B cell (primary cell): ENCODE measurements around the gene PRDM11. TPM values are rescaled to one million over a fixed set of nuclear protein-coding genes. Genes with fewer than 3 reads are reported as not detected.

Source experiments
- ATAC-seq: fragments of 200-7000 bp; cut with Tn5 transposase; one replicate; pipeline ENCODE4 v1.10.0; 2021; ENCODE audit warnings: low read depth, mild to moderate bottlenecking, moderate number of reproducible peaks, moderate library complexity
- CTCF ChIA-PET: fragments of 350-600 bp; sonication (Branson Sonifier 250); formaldehyde crosslinking; loops from one replicate; lab custom pipeline; 2021; ENCODE audit warnings: antibody characterized with exemption, inconsistent platforms; lab: Charles Lee
- POLR2A ChIA-PET: fragments of 350-600 bp; sonication (Branson Sonifier 250); formaldehyde crosslinking; loops from one replicate; lab custom pipeline; 2021; ENCODE audit warnings: antibody characterized with exemption; lab: Charles Lee
- DNase-seq: peaks from one replicate; pipeline ENCODE4 v3.0.0; 2013
- H2AFZ ChIP-seq: 2 replicates; pipeline ENCODE4 v1.6.1; 2012; ENCODE audit warnings: mild to moderate bottlenecking, low read depth, low read length; ENCODE audit not compliant: insufficient read depth, poor library complexity, severe bottlenecking
- H3K27ac ChIP-seq, 2 donors: 1 replicate in 1 of 2; 2 replicates in 1 of 2; pipeline ENCODE4 v1.5.1; 2012 to 2013; ENCODE audit warnings: low read length in 2 of 2, mild to moderate bottlenecking in 2 of 2, moderate library complexity in 1 of 2
- H3K27me3 ChIP-seq, 4 experiments: fragments of 200-600 bp in 1 of 4; sonication (generic) in 1 of 4; replicated peaks in 1 of 4; 1 replicate in 2 of 4; 2 replicates in 2 of 4; pipeline versions ENCODE4 v1.6.1 to v1.7.0; 2013 to 2016; ENCODE audit warnings: low read length in 3 of 4, mild to moderate bottlenecking in 2 of 4, mixed read lengths in 1 of 4, moderate library complexity in 1 of 4; ENCODE audit not compliant: insufficient read depth in 4 of 4, control insufficient read depth in 3 of 4; ENCODE audit errors: control extremely low read depth in 1 of 4
- H3K36me3 ChIP-seq, 2 experiments: replicated peaks in 1 of 2; 1 replicate in 1 of 2; 2 replicates in 1 of 2; pipeline versions ENCODE4 v1.6.1 to v1.7.1; 2013; ENCODE audit warnings: low read length in 1 of 2; ENCODE audit not compliant: insufficient read depth in 2 of 2, control insufficient read depth in 1 of 2; ENCODE audit errors: control extremely low read depth in 1 of 2, extremely low read depth in 1 of 2
- H3K4me1 ChIP-seq, 2 donors: fragments of 200-600 bp in 1 of 2; sonication (generic) in 1 of 2; 1 replicate in 1 of 2; 2 replicates in 1 of 2; pipeline versions ENCODE4 v1.5.1 to v1.6.1; 2013 to 2017; ENCODE audit warnings: low read length in 2 of 2; ENCODE audit not compliant: control insufficient read depth in 2 of 2, insufficient read depth in 2 of 2
- H3K4me2 ChIP-seq: replicated peaks from 2 replicates; pipeline ENCODE3; 2012; ENCODE audit warnings: mild to moderate bottlenecking, low read depth, low read length; ENCODE audit not compliant: poor library complexity, severe bottlenecking
- H3K4me3 ChIP-seq, 5 experiments: fragments of 200-600 bp in 1 of 5; sonication (generic) in 1 of 5; 1 replicate in 3 of 5; 2 replicates in 2 of 5; pipeline versions ENCODE4 v1.5.1 to v1.7.0; 2011 to 2016; ENCODE audit warnings: low read length in 4 of 5, mild to moderate bottlenecking in 4 of 5, low read depth in 2 of 5, control low read depth in 1 of 5, moderate library complexity in 1 of 5; ENCODE audit not compliant: insufficient read depth in 1 of 5; ENCODE audit errors: control extremely low read depth in 1 of 5, extremely low read depth in 1 of 5
- H3K79me2 ChIP-seq: fragments of 200-600 bp; sonication (generic); one replicate; pipeline ENCODE4 v1.6.0; 2016; ENCODE audit warnings: low read length; ENCODE audit not compliant: control insufficient read depth, insufficient read depth
- H3K9ac ChIP-seq: fragments of 200-600 bp; sonication (generic); 2 replicates; pipeline ENCODE4 v1.6.1; 2017; ENCODE audit warnings: mild to moderate bottlenecking, low read length, moderate library complexity
- H3K9me3 ChIP-seq, 3 donors: one replicate each; pipeline versions ENCODE4 v1.6.1 to v1.7.1; 2013; ENCODE audit warnings: low read length in 2 of 3; ENCODE audit not compliant: control insufficient read depth in 2 of 3, insufficient read depth in 1 of 3; ENCODE audit errors: control extremely low read depth in 1 of 3
- H4K20me1 ChIP-seq: 2 replicates; pipeline ENCODE4 v1.6.0; 2012; ENCODE audit warnings: mild to moderate bottlenecking, low read length; ENCODE audit not compliant: insufficient read depth, control insufficient read depth, poor library complexity, severe bottlenecking
- H3K27ac Mint-ChIP-seq: one replicate; pipeline ENCODE4 v1.8.0; 2021; ENCODE audit warnings: mixed read lengths
- H3K27me3 Mint-ChIP-seq: one replicate; pipeline ENCODE4 v1.8.0; 2021; ENCODE audit warnings: mixed read lengths
- H3K4me1 Mint-ChIP-seq: one replicate; pipeline ENCODE4 v1.8.0; 2021; ENCODE audit warnings: mixed read lengths
- H3K4me3 Mint-ChIP-seq: one replicate; pipeline ENCODE4 v1.8.0; 2021; ENCODE audit warnings: mixed read lengths
- H3K9me3 Mint-ChIP-seq: one replicate; pipeline ENCODE4 v1.8.0; 2022; ENCODE audit warnings: mixed read lengths; ENCODE audit not compliant: insufficient read depth
- EZH2 ChIP-seq: IDR thresholded peaks from 2 replicates; pipeline ENCODE4 v1.6.1; 2012; ENCODE audit warnings: borderline replicate concordance, low read depth, mild to moderate bottlenecking, moderate library complexity, low read length; ENCODE audit not compliant: insufficient read depth, poor library complexity, severe bottlenecking
- WGBS: methylation state at CpG from one replicate; pipeline ENCODE4 v1.1.5; 2013; ENCODE audit warnings: missing lambda C conversion rate; ENCODE audit not compliant: insufficient coverage; 5-methylcytosine and 5-hydroxymethylcytosine counted together
- intact Hi-C: fragments of 100-400 bp; cut with micrococcal nuclease; formaldehyde crosslinking; loops from one replicate; pipeline ENCODE4 v1.10.0; 2022
- polyA plus RNA-seq: library from polyadenylated mRNA; depleted of rRNA; stranded (reverse); fragments of >200 nt; gene quantifications from 2 replicates; pipeline ENCODE4 v1.2.3, GENCODE V29; 2012
- total RNA-seq, 2 donors: library from RNA; stranded (reverse); fragments of 120-200 nt in 1 of 2; gene quantifications; 1 replicate in 1 of 2; 2 replicates in 1 of 2; pipeline versions ENCODE4 v1.2.3 to v1.2.4, GENCODE V29; 2013 to 2022
- TF ChIP-seq, protein P1 (sequence below): fragments of 200-600 bp; IDR thresholded peaks from one replicate; pipeline ENCODE4 v1.8.0; 2022; ENCODE audit warnings: antibody characterized with exemption, mild to moderate bottlenecking

Gene PRDM11
- total and polyA plus RNA-seq, 2 donors (not counting 1 experiment from before 2014, with no cell fraction given), result 9.5 to 26.2 TPM

DNA sequence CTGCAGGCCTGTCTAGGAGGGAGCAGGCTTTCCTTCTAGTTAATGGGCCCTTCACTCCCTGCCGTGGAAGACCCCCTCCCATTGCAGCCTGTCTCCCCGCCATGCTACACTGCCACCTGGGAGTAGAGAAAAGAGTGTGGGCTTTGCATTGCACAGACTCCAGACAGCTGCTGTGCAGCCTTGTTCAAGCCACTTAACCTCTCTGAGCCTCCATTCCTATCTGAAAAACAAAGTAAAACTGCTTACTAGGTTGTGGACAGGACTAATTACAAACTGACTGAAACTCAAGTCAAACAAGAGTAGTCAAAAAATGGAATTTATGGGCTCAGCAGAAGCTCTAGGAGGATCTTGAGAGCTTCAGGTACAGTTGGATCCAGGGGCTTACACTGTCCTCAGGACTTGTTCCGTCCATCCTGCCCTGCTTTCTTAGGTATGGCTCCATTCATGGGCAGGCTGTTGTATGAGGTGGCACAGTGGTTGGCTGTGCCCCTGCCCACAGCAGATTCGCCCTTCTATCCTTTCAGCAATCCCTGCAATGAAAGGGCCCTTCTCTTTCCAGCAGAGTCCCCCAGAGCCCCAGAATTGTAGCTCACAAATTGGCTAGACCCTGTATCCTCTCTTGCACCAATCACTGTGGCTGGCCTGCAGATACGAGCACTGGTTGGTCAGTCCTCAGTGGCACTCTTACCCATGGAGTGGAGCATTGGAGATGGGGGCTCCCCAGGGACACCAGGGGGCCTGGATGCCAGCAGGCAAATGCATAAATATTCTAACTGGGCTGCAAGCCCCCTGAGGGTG lies 19.6 kb downstream of the PRDM11 start:
- Histone ChIP-seq H3K27ac (no peak overlapping the region), H3K79me2 (peaks cover 67% of the 10 kb centered on the region), H4K20me1 (peaks cover 97% of the 10 kb centered on the region), H3K36me3 (no peaks in the 10 kb centered on the region), H3K4me1 (peaks cover 10 to 11% of the 10 kb centered on the region in 2 donors), H3K9me3 (no peaks in the 10 kb centered on the region), H2AFZ (no peak overlapping the region), H3K9ac (no peak overlapping the region), H3K27me3 (no peaks in the 10 kb centered on the region), H3K4me2 (no peak overlapping the region), H3K4me3 (no peak overlapping the region)
- Mint-ChIP-seq H3K4me3 (no peak overlapping the region), H3K27me3 (no peaks in the 10 kb centered on the region), H3K27ac (no peak overlapping the region), H3K4me1 (peaks cover 38% of the 10 kb centered on the region), H3K9me3 (no peaks in the 10 kb centered on the region)
- TF ChIP-seq, protein P1, sequence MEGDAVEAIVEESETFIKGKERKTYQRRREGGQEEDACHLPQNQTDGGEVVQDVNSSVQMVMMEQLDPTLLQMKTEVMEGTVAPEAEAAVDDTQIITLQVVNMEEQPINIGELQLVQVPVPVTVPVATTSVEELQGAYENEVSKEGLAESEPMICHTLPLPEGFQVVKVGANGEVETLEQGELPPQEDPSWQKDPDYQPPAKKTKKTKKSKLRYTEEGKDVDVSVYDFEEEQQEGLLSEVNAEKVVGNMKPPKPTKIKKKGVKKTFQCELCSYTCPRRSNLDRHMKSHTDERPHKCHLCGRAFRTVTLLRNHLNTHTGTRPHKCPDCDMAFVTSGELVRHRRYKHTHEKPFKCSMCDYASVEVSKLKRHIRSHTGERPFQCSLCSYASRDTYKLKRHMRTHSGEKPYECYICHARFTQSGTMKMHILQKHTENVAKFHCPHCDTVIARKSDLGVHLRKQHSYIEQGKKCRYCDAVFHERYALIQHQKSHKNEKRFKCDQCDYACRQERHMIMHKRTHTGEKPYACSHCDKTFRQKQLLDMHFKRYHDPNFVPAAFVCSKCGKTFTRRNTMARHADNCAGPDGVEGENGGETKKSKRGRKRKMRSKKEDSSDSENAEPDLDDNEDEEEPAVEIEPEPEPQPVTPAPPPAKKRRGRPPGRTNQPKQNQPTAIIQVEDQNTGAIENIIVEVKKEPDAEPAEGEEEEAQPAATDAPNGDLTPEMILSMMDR, result no peak
- no peak for TF ChIP-seq EZH2
- intact Hi-C loops, result no loop called here
- ATAC-seq (no peak), DNase-seq (no peak)
- CTCF ChIA-PET, result no interaction called here
- 90% methylated on average over 2 of the region's 5 CpGs for WGBS
- POLR2A ChIA-PET, result no interaction called here

- intact Hi-C loops, result no loop called here
- CTCF ChIA-PET, result no interaction called here
- Mint-ChIP-seq H3K4me1 (peaks cover 42% of the 10 kb centered on the region), H3K27ac (no peak overlapping the region), H3K27me3 (no peaks in the 10 kb centered on the region), H3K9me3 (no peaks in the 10 kb centered on the region), H3K4me3 (no peak overlapping the region)
- Histone ChIP-seq H3K27ac (no peak overlapping the region), H3K36me3 (no peaks in the 10 kb centered on the region), H4K20me1 (peaks cover 97% of the 10 kb centered on the region), H3K4me1 (peaks cover 10 to 13% of the 10 kb centered on the region in 2 donors), H3K79me2 (peaks cover 66% of the 10 kb centered on the region), H3K4me2 (no peak overlapping the region), H3K27me3 (no peaks in the 10 kb centered on the region), H3K4me3 (no peak overlapping the region), H3K9ac (no peak overlapping the region), H3K9me3 (peaks cover 0 to 5% (median 0%) of the 10 kb centered on the region in 3 donors), H2AFZ (no peak overlapping the region)
- ATAC-seq, result no peak
- TF ChIP-seq, protein P1, result no peak
- no peak for TF ChIP-seq EZH2
- 75% methylated on average over 4 of the region's 4 CpGs for WGBS
- DNase-seq, result no peak
- POLR2A ChIA-PET, result no interaction called here
Measured at GRCh38 chr11:45166604-45166897, 20.1 kb downstream of the PRDM11 start.
